GM06990 (cell line): ENCODE measurements around the gene GREM2.

Source experiments
- DNase-seq: peaks from one replicate; pipeline ENCODE4 v3.0.0-alpha.2; 2011; ENCODE audit not compliant: insufficient read length; ENCODE audit errors: extremely low read depth
- H3K27me3 ChIP-seq: replicated peaks from 2 replicates; pipeline ENCODE4 v1.6.0; 2011; ENCODE audit warnings: low read length; ENCODE audit not compliant: control insufficient read depth, insufficient read depth
- H3K36me3 ChIP-seq: 2 replicates; pipeline ENCODE4 v1.5.1; 2011; ENCODE audit warnings: low read length; ENCODE audit not compliant: control insufficient read depth, insufficient read depth
- H3K4me3 ChIP-seq: replicated peaks from 2 replicates; pipeline ENCODE4 v1.5.1; 2011; ENCODE audit warnings: low read depth, mild to moderate bottlenecking, control low read depth, low read length
- CTCF ChIP-seq: IDR thresholded peaks from 2 replicates; pipeline ENCODE4 v1.5.1; 2011; ENCODE audit warnings: low read length, control low read depth, mild to moderate bottlenecking, inconsistent platforms; ENCODE audit not compliant: insufficient read depth, poor library complexity, severe bottlenecking

GREM2 gene

GRCh38 chr1:240467895-240468294, 144.1 kb downstream of the GREM2 start:
- H3K27me3 ChIP-seq = no peaks in the 10 kb centered on the region
- DNase-seq = no peak
- no peaks in the 10 kb centered on the region for H3K36me3 ChIP-seq
- no peak for TF ChIP-seq CTCF
- no peak overlapping the region for H3K4me3 ChIP-seq

GRCh38 chr1:240466509-240466908, 145.4 kb downstream of the GREM2 start:
- H3K36me3 ChIP-seq = no peaks in the 10 kb centered on the region
- no peak for DNase-seq
- no peak overlapping the region for H3K4me3 ChIP-seq
- TF ChIP-seq CTCF = no peak
- H3K27me3 ChIP-seq = no peaks in the 10 kb centered on the region

- Histone ChIP-seq H3K4me3 (no peak overlapping the region), H3K36me3 (no peaks in the 10 kb centered on the region), H3K27me3 (no peaks in the 10 kb centered on the region)
- no peak for TF ChIP-seq CTCF
- no peak for DNase-seq
Observed at GRCh38 chr1:240465531-240465940, 146.4 kb downstream of the GREM2 start.

- TF ChIP-seq CTCF = no peak
- no peaks in the 10 kb centered on the region for H3K27me3 ChIP-seq
- H3K4me3 ChIP-seq = no peak overlapping the region
- no peaks in the 10 kb centered on the region for H3K36me3 ChIP-seq
- no peak for DNase-seq
Observed at GRCh38 chr1:240464099-240464498, 147.9 kb downstream of the GREM2 start.

GRCh38 chr1:240462766-240463395, 149.1 kb downstream of the GREM2 start:
- Histone ChIP-seq H3K36me3 (no peaks in the 10 kb centered on the region), H3K4me3 (no peak overlapping the region), H3K27me3 (no peaks in the 10 kb centered on the region)
- no peak for TF ChIP-seq CTCF
- no peak for DNase-seq

- Histone ChIP-seq H3K27me3 (no peaks in the 10 kb centered on the region), H3K36me3 (no peaks in the 10 kb centered on the region), H3K4me3 (no peak overlapping the region)
- no peak for TF ChIP-seq CTCF
- no peak for DNase-seq
Observed at GRCh38 chr1:240462277-240462676, 149.7 kb downstream of the GREM2 start.
